GM21360 (cell line): ENCODE measurements around the gene CHST9.
"Not testable (repeated sequence)": the region's sequence is repeated elsewhere in the genome, so short reads cannot be mapped to it uniquely, and the experiment has no call there.

Experiments used
- ATAC-seq: cut with Tn5 transposase; IDR thresholded peaks from one replicate; pipeline ENCODE4 v1.9.1; 2021; ENCODE audit warnings: mild to moderate bottlenecking, moderate library complexity; ENCODE audit not compliant: unreplicated experiment

CHST9 gene

GRCh38 chr18:26943906-26944305 lies 241.2 kb downstream of the CHST9 start:
- ATAC-seq = no peak

GRCh38 chr18:26941584-26941983 lies 243.5 kb downstream of the CHST9 start:
- no peak for ATAC-seq

- no peak for ATAC-seq
Measured at GRCh38 chr18:26940744-26941398, 244.2 kb downstream of the CHST9 start.

GRCh38 chr18:26931659-26932058 lies 253.4 kb downstream of the CHST9 start:
- ATAC-seq = no peak

- no peak for ATAC-seq
Measured at GRCh38 chr18:26930630-26931029, 254.5 kb downstream of the CHST9 start.

GRCh38 chr18:26928670-26929313 lies 256.3 kb downstream of the CHST9 start:
- ATAC-seq = no peak

- not testable (repeated sequence) for ATAC-seq
Measured at GRCh38 chr18:26927822-26928221, 257.3 kb downstream of the CHST9 start.

GRCh38 chr18:26926066-26926675 lies 258.9 kb downstream of the CHST9 start:
- ATAC-seq = no peak

- ATAC-seq = no peak
Measured at GRCh38 chr18:26925313-26925712, 259.8 kb downstream of the CHST9 start.

- no peak for ATAC-seq
Measured at GRCh38 chr18:26922313-26922712, 262.8 kb downstream of the CHST9 start.

- ATAC-seq = no peak
Measured at GRCh38 chr18:26920644-26921043, 264.5 kb downstream of the CHST9 start.

- no peak for ATAC-seq
Measured at GRCh38 chr18:26919627-26920026, 265.5 kb downstream of the CHST9 start.

GRCh38 chr18:26919201-26919600 lies 265.9 kb downstream of the CHST9 start:
- ATAC-seq = no peak

- ATAC-seq = no peak
Measured at GRCh38 chr18:26911840-26912239, 273.3 kb downstream of the CHST9 start.

GRCh38 chr18:26909599-26910290 lies 275.4 kb downstream of the CHST9 start:
- no peak for ATAC-seq

- ATAC-seq = no peak
Measured at GRCh38 chr18:26908906-26909305, 276.2 kb downstream of the CHST9 start.

- ATAC-seq = no peak
Measured at GRCh38 chr18:26902291-26902690, 282.8 kb downstream of the CHST9 start.

- ATAC-seq = no peak
Measured at GRCh38 chr18:26901020-26901419, 284.1 kb downstream of the CHST9 start.

GRCh38 chr18:26894426-26894825 lies 290.7 kb downstream of the CHST9 start:
- no peak for ATAC-seq

- no peak for ATAC-seq
Measured at GRCh38 chr18:26893996-26894395, 291.1 kb downstream of the CHST9 start.

GRCh38 chr18:26888259-26888658 lies 296.8 kb downstream of the CHST9 start:
- ATAC-seq = no peak
